K562 (cell line): Measurements from ENCODE around the gene TUBA4B. TPM values are rescaled to one million over a fixed set of nuclear protein-coding genes. Genes with fewer than 3 reads are reported as not detected.
A peak's percentile ranks its signal among the peaks of the same experiment; 100 is the strongest.

Experiments used
- ATAC-seq: fragments of 200-7000 bp; cut with Tn5 transposase; 3 replicates; pipeline ENCODE4 v1.9.1; 2020; ENCODE audit warnings: moderate library complexity
- BruUV-seq: library from RNA; stranded (reverse); fragments of 400-500 nt; replicated peaks from 2 replicates; lab custom pipeline; 2021; lab: Mats Ljungman, UMichigan
- CTCF ChIA-PET: fragments of 300-600 bp; formaldehyde crosslinking; extraction: SDS; loops from one replicate; lab custom pipeline; 2021; ENCODE audit warnings: low intra/inter-chr PET ratio; lab: Yijun Ruan, JAX
- POLR2A ChIA-PET: fragments of 300-600, 350-650 bp; sonication (Branson Sonifier 250); formaldehyde crosslinking; extraction: SDS; loops from one replicate; lab custom pipeline; 2021; ENCODE audit warnings: antibody characterized with exemption, inconsistent platforms; lab: Yijun Ruan, JAX
- DNase-seq, 4 experiments: peaks; one replicate each; pipeline versions ENCODE4 v3.0.0 to v3.0.0-alpha.2; 2011 to 2018; ENCODE audit warnings: low spot score in 3 of 4, mixed read lengths in 3 of 4; ENCODE audit errors: extremely low read depth in 1 of 4
- FAIRE-seq: peaks from 2 replicates; lab custom pipeline; 2011; peaks lifted over from hg19 to GRCh38; lab: Jason Lieb, UNC
- H2AFZ ChIP-seq: 2 replicates; pipeline ENCODE4 v1.6.0; 2011; ENCODE audit warnings: low read depth, low read length, control low read depth, inconsistent platforms
- H3K27ac ChIP-seq: fragments of 200-600 bp; 3 replicates; pipeline ENCODE4 v1.8.0; 2011; ENCODE audit warnings: low read depth, mild to moderate bottlenecking, control low read depth, inconsistent platforms, low read length, moderate library complexity, mixed read lengths; ENCODE audit errors: extremely low read depth
- H3K27me3 ChIP-seq, 2 experiments: fragments of 300-600 bp in 1 of 2; 2 replicates in 1 of 2; 3 replicates in 1 of 2; pipeline versions ENCODE4 v1.6.0 to v1.8.0; 2011; ENCODE audit warnings: inconsistent platforms in 2 of 2, low read length in 2 of 2, mild to moderate bottlenecking in 1 of 2, mixed read lengths in 1 of 2, moderate library complexity in 1 of 2; ENCODE audit not compliant: control insufficient read depth in 2 of 2, insufficient read depth in 2 of 2
- H3K36me3 ChIP-seq: fragments of 300-600 bp; 3 replicates; pipeline ENCODE4 v1.8.0; 2011; ENCODE audit warnings: mild to moderate bottlenecking, low read length, inconsistent platforms; ENCODE audit not compliant: control insufficient read depth, insufficient read depth
- H3K4me1 ChIP-seq, 2 experiments: fragments of 200-600 bp in 1 of 2; replicated peaks in 1 of 2; 2 replicates in 1 of 2; 3 replicates in 1 of 2; pipeline versions ENCODE4 v1.5.1 to v1.8.0; 2011; ENCODE audit warnings: inconsistent platforms in 2 of 2, low read length in 2 of 2, mild to moderate bottlenecking in 1 of 2, mixed read lengths in 1 of 2, moderate library complexity in 1 of 2; ENCODE audit not compliant: control insufficient read depth in 2 of 2, insufficient read depth in 2 of 2
- H3K4me2 ChIP-seq: 2 replicates; pipeline ENCODE4 v1.6.1; 2011; ENCODE audit warnings: low read length, control low read depth, inconsistent platforms, mixed read lengths; ENCODE audit not compliant: insufficient read depth
- H3K4me3 ChIP-seq: fragments of 200-600 bp; sonication (generic), shearing (Covaris generic); 2 replicates; pipeline ENCODE4 v1.5.1; 2016; ENCODE audit warnings: control low read depth, inconsistent platforms
- H3K79me2 ChIP-seq: fragments of 200-600 bp; 3 replicates; pipeline ENCODE4 v1.8.0; 2011; ENCODE audit warnings: low read length, inconsistent platforms; ENCODE audit not compliant: control insufficient read depth, insufficient read depth
- H3K9ac ChIP-seq, 2 experiments: 2 replicates each; pipeline versions ENCODE4 v1.6.0 to v1.6.1; 2011; ENCODE audit warnings: low read depth in 2 of 2, low read length in 2 of 2, control low read depth in 1 of 2, inconsistent platforms in 1 of 2, mild to moderate bottlenecking in 1 of 2, mixed read lengths in 1 of 2; ENCODE audit not compliant: insufficient read depth in 1 of 2
- H3K9me1 ChIP-seq: one replicate; pipeline ENCODE4 v1.6.0; 2011; ENCODE audit warnings: inconsistent platforms, mild to moderate bottlenecking, low read length, moderate library complexity; ENCODE audit not compliant: control insufficient read depth, insufficient read depth
- H3K9me3 ChIP-seq: replicated peaks from 2 replicates; pipeline ENCODE4 v1.5.1; 2011; ENCODE audit warnings: low read depth, low read length, inconsistent platforms; ENCODE audit not compliant: control insufficient read depth, insufficient read depth
- H4K20me1 ChIP-seq: replicated peaks from 2 replicates; pipeline ENCODE4 v1.6.1; 2011; ENCODE audit warnings: low read length, inconsistent platforms, mixed read lengths; ENCODE audit not compliant: control insufficient read depth, insufficient read depth
- EZH2 ChIP-seq: IDR thresholded peaks from 2 replicates; pipeline ENCODE4 v1.6.1; 2012; ENCODE audit warnings: low read depth, mild to moderate bottlenecking, inconsistent platforms, low read length, borderline replicate concordance
- MLX ChIP-seq, 2 experiments: fragments of 450-650 bp in 1 of 2; sonication (generic) in 1 of 2; formaldehyde crosslinking; conservative IDR thresholded peaks; 2 replicates each; pipeline versions ENCODE4 v1.4.0 to v1.8.1; 2020 to 2022; ENCODE audit warnings: mild to moderate bottlenecking in 1 of 2, missing genetic modification reagents in 1 of 2
- SAFB2 ChIP-seq: fragments of 200-400 bp; formaldehyde crosslinking; IDR thresholded peaks from 2 replicates; pipeline ENCODE4 v1.6.1; 2018; ENCODE audit warnings: borderline replicate concordance, low read length, low read depth, moderate library complexity; ENCODE audit not compliant: severe bottlenecking
- SMAD1 ChIP-seq: fragments of 150-350 bp; IDR thresholded peaks from 2 replicates; pipeline ENCODE4 v1.6.1; 2014; ENCODE audit warnings: low read length, low read depth; ENCODE audit not compliant: partially characterized antibody
- WGBS: fragments of 100-300 bp; shearing (Covaris generic); methylation state at CpG from one replicate; pipeline ENCODE4 v1.1.6; 2016; ENCODE audit warnings: low coverage, mixed read lengths; ENCODE audit not compliant: insufficient coverage; ENCODE audit errors: missing lambda C conversion rate; 5-methylcytosine and 5-hydroxymethylcytosine counted together
- in situ Hi-C: fragments of 300-500 bp; cut with MboI; formaldehyde crosslinking; loops from 4 replicates; pipeline ENCODE4 v1.15.0; 2018; ENCODE audit warnings: inconsistent platforms, mixed read lengths
- intact Hi-C: fragments of 100-400 bp; cut with micrococcal nuclease; formaldehyde crosslinking; loops from 2 replicates; pipeline ENCODE4 v1.14.2; 2022
- polyA plus RNA-seq, 8 experiments: library from polyadenylated mRNA; depleted of rRNA in 4 of 8; stranded (reverse) in 5 of 8; unstranded in 3 of 8; fragments of >200 nt; fragmentation: Nextera tagmentation in 2 of 8; fragmentation: Illumina TruSeq in 1 of 8; extraction: Ambion mirVana in 2 of 8; extraction: Trizol in 1 of 8; gene quantifications; 2 replicates each; pipeline versions ENCODE4 v1.2.1 to v1.2.3, GENCODE V29; 2011 to 2014; ENCODE audit warnings: inconsistent platforms in 1 of 8, missing spikeins in 1 of 8
- total RNA-seq, 7 experiments: library from RNA; depleted of rRNA in 6 of 7; stranded (reverse); fragments of >200 nt in 6 of 7; fragmentation: Illumina TruSeq in 2 of 7; extraction: Trizol in 2 of 7; gene quantifications; 2 replicates each; pipeline versions ENCODE4 v1.2.1 to v1.2.3, GENCODE V29; 2011 to 2021; ENCODE audit warnings: low replicate concordance in 1 of 7

Gene TUBA4B
- total and polyA plus RNA-seq, 9 of the 15 experiments (the other 6 are each of a cell fraction or from before 2014, with no cell fraction given) = 0.04 TPM; not detected in 8

GRCh38 chr2:219285373-219285735 is 32.3 kb downstream of the TUBA4B start:
- Histone ChIP-seq H3K9me3 (no peaks in the 10 kb centered on the region), H3K27me3 (no peaks in the 10 kb centered on the region), H3K9ac (peak overlapping the region in 1 of 2 experiments; percentile 65; a peak in 2 of 4 replicates), H3K4me3 (no peak overlapping the region), H3K27ac (no peak overlapping the region), H3K79me2 (no peaks in the 10 kb centered on the region)
- 88% methylated on average over 8 of the region's 12 CpGs for WGBS
- POLR2A ChIA-PET = interaction anchor here (1.4 kb wide), 1 partner anchor 10 kb away, joined by 5 read pairs; no protein-coding TSS in a partner anchor
- BruUV-seq = no TSS peak
- TF ChIP-seq EZH2 (no peak), SMAD1 (no peak), SAFB2 (no peak), MLX (CRISPR knock-in tag; conservative IDR thresholded peaks at IDR 0.05) (no peak)
- TF ChIP-seq, all 486 proteins: peak for 0
- peak overlapping the region; percentile 55; the same call in 1 of the 2 replicates for H3K4me2 ChIP-seq
- ATAC-seq (no peak), FAIRE-seq (no peak), DNase-seq (no peak)
- peak overlapping the region; percentile 77; the same call in 1 of the 2 replicates for H2AFZ ChIP-seq
- H4K20me1 ChIP-seq = no peaks in the 10 kb centered on the region
- H3K4me1 ChIP-seq = peaks cover 50 to 78% of the 10 kb centered on the region in 2 experiments
- CTCF ChIA-PET = no interaction called here
- intact Hi-C loops (no loop called here), in situ Hi-C loops (no loop called here)
- no peaks in the 10 kb centered on the region for H3K36me3 ChIP-seq
- peaks cover 5% of the 10 kb centered on the region for H3K9me1 ChIP-seq
